Myocyte (in vitro differentiated cells): ENCODE data around the gene FNDC8. TPM values are rescaled to one million over a fixed set of nuclear protein-coding genes. Genes with fewer than 3 reads are reported as not detected.
A peak's percentile ranks its signal among the peaks of the same experiment; 100 is the strongest.
"Not testable (repeated sequence)": the region's sequence is repeated elsewhere in the genome, so short reads cannot be mapped to it uniquely, and the experiment has no call there.

ENCODE experiments used
- DNase-seq: peaks from one replicate; pipeline ENCODE4 v3.0.0-alpha.2; 2012; ENCODE audit warnings: low read depth
- polyA plus RNA-seq: library from polyadenylated mRNA; unstranded; fragments of >200 nt; gene quantifications from one replicate; pipeline ENCODE4 v1.2.1, GENCODE V29; 2012; ENCODE audit warnings: missing spikeins
- total RNA-seq: library from RNA; depleted of rRNA; stranded (reverse); fragments of >200 nt; gene quantifications from 2 replicates; pipeline ENCODE4 v1.2.3, GENCODE V29; 2014

Gene FNDC8
- not detected in 2 replicates for total RNA-seq
- polyA plus RNA-seq, result not detected

- DNase-seq, result no peak
Observed at GRCh38 chr17:35121315-35121714, at the start of gene FNDC8. Gene FNDC8 (plus strand): TSS chr17:35121615. CDS start chr17:35121694, 79 bp downstream.

GRCh38 chr17:35073183-35073790, 48.1 kb upstream of the FNDC8 start:
- DNase-seq, result no peak

GRCh38 chr17:35073991-35074627, 47.3 kb upstream of the FNDC8 start:
- no peak for DNase-seq

GRCh38 chr17:35074711-35075707, 46.4 kb upstream of the FNDC8 start:
- DNase-seq, result no peak

- no peak for DNase-seq
Observed at GRCh38 chr17:35076874-35077273, 44.5 kb upstream of the FNDC8 start.

- DNase-seq, result no peak
Observed at GRCh38 chr17:35079547-35080423, 41.6 kb upstream of the FNDC8 start.

- no peak for DNase-seq
Observed at GRCh38 chr17:35080536-35080935, 40.9 kb upstream of the FNDC8 start.

- no peak for DNase-seq
Observed at GRCh38 chr17:35081638-35082037, 39.8 kb upstream of the FNDC8 start.

GRCh38 chr17:35082073-35082657, 39.2 kb upstream of the FNDC8 start:
- peak; percentile 71 for DNase-seq

- DNase-seq, result no peak
Observed at GRCh38 chr17:35083071-35083470, 38.3 kb upstream of the FNDC8 start.

GRCh38 chr17:35084987-35085386, 36.4 kb upstream of the FNDC8 start:
- no peak for DNase-seq

GRCh38 chr17:35086164-35086563, 35.3 kb upstream of the FNDC8 start:
- DNase-seq, result no peak

GRCh38 chr17:35086931-35087573, 34.4 kb upstream of the FNDC8 start:
- DNase-seq, result no peak

- no peak for DNase-seq
Observed at GRCh38 chr17:35087731-35088355, 33.6 kb upstream of the FNDC8 start.

- peak; percentile 80 for DNase-seq
Observed at GRCh38 chr17:35088356-35088880, 33.0 kb upstream of the FNDC8 start.

GRCh38 chr17:35088881-35089585, 32.4 kb upstream of the FNDC8 start:
- DNase-seq, result peak; percentile 86

- DNase-seq, result no peak
Observed at GRCh38 chr17:35089586-35090296, 31.7 kb upstream of the FNDC8 start.

GRCh38 chr17:35090707-35091106, 30.7 kb upstream of the FNDC8 start:
- DNase-seq, result not testable (repeated sequence)
